IPS-18c (cell line): ENCODE results near the gene CHSY1.

ENCODE experiments used
- H3K4me3 ChIP-seq: 2 replicates; pipeline ENCODE4 v1.7.0; 2013; ENCODE audit warnings: low read depth, mild to moderate bottlenecking, low read length, moderate library complexity; ENCODE audit not compliant: insufficient read depth
- H3K9me3 ChIP-seq: one replicate; pipeline ENCODE4 v1.6.1; 2013; ENCODE audit warnings: mild to moderate bottlenecking, low read length, moderate library complexity; ENCODE audit not compliant: control insufficient read depth, insufficient read depth

Gene CHSY1

DNA sequence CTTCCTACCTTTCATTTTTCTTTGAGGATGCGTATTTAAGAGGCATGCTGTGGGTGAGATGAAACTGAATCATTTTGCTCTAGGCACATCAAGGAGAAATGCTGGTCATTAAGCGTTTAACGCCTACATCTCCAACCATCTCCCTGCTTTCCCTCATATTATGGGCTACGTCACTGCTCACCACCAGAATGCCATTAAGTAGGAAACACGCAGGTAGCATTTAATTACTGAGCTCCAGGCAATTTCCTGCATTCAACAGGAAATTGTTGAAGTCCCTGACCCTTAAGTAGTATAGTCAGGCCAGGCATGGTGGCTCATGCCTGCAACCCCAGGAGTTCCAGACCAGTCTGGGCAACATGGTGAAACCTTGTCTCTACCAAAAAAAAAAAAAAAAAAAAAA, 66.1 kb downstream of the CHSY1 start:
- Histone ChIP-seq H3K9me3 (no peaks in the 10 kb centered on the region), H3K4me3 (no peak overlapping the region)

DNA sequence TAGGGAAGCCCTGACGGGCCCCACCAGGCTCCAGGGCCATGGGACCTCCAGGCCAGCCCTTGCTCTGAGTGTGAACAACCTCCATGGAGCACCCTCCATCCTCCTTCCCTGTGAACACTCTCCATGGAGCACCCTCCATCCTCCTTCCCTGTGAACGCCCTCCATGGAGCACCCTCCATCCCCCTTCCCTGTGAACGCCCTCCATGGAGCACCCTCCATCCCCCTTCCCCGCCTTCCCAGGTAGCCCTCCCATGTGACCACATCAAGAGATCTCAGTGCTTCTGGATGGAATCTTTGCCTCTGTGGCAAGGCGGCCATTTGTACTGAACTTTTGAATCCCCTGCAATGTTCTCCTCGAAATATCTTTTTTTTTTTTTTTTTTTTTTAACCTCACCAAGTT, 66.5 kb downstream of the CHSY1 start:
- no peak overlapping the region for H3K4me3 ChIP-seq
- no peaks in the 10 kb centered on the region for H3K9me3 ChIP-seq

DNA sequence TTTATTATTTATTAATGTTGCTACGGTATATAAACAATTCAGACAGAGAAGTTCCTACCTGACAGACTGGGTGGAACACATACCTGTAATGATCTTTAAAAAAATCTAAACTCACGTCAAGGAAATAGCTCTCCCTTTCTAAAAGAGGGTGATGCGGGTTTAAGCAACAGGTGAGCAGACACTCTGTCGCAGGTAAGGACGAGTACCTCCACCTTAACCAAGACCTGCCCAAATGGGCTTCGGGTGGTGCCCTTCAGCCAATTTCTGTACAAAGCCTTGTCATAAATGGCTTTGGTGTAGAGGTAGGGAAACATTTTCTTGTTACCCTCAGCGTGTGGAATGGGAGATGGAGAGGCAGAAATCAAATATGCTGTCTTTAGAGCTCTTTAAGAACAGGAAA, 67.0 kb downstream of the CHSY1 start:
- Histone ChIP-seq H3K4me3 (no peak overlapping the region), H3K9me3 (no peaks in the 10 kb centered on the region)

DNA sequence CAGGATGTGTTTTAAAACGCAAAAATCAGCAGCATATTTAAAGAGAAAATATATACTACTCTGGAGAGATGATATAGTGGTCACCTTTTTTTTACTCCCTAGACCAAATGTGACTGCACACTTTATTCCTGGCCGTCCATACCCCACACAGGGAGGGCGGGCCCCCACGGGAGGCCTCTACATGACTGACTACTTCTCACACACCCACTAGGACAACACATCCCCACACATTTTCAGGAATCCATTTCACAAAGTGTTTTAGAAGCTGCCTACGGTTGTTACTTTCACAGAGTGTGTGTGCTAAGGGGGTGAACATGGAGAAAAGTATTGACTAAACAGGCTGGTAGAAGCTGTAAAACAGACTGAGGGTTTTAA, 67.9 kb downstream of the CHSY1 start:
- Histone ChIP-seq H3K4me3 (no peak overlapping the region), H3K9me3 (no peaks in the 10 kb centered on the region)

DNA sequence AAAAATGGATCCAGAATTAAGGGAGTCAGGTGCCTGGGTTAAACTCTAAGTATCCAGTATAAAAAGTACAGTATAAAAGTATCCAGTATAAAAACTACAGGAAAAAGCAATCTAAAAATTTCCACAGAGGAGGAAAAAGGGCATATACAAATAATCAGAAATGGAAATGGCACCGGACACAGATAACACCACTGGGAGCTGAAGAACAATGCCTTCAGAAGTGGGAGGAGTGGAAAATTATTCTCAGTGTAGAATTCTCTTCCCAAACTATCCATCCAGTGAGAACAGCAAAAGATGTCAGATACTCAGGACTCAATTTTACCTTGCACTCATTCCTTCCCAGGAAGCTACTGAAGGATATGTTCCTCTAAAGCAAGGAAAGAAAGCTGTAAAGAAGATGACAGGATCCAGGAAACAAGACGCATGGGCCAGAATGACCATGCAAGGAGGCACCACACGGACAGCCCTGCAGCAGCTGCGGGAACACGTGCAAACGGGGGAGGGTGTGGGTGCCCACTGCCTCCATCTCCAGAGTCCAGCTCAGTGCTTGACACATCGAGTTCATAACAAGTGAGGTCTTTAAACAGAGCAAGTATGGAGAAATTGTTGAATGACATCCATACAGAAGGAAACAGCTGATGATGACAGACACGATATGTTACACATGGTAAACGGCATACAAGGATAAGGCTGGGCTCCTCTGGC, 68.5 kb downstream of the CHSY1 start:
- H3K9me3 ChIP-seq, result no peaks in the 10 kb centered on the region

DNA sequence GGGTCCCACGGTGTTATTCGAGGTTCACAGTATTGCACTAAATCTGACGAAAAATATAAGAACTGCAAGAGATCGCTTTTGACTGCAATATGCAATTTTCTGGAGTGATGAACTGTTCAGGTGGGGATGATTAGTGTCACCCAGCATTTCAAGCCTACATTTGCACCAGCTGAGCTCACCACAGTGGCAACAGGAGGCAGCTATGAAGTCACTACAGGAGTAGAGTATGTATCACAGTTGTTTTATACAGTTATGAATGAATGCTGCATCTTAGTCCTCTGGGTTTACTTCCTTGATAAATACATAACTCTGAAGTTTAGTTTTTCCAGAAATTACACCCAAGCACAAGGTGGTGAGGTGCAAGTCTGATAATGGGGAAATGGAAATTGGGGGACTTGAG, 69.6 kb downstream of the CHSY1 start:
- Histone ChIP-seq H3K9me3 (no peaks in the 10 kb centered on the region), H3K4me3 (no peak overlapping the region)

More for the DNA sequence above, 68.5 kb downstream of the CHSY1 start:
- H3K4me3 ChIP-seq, result no peak overlapping the region

DNA sequence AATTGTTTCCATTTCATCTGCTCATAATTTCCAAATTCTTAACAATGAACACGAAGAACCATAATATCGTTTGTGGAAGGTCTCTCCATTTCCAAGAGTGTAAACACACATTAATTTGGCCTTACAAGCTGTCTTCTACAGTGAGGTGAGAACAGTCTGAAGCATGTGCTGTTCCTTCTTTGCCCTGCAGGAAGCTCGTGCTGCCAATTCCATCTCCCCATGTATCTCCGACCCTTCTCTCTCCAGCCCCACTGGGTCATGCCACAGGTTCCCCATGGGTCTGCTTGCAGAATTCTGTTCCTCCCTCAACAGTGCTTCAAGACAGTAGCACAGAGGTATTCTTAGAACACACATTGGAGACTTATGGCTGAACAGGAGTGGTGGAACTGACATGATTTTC, 70.5 kb downstream of the CHSY1 start:
- no peak overlapping the region for H3K4me3 ChIP-seq
- H3K9me3 ChIP-seq, result no peaks in the 10 kb centered on the region

DNA sequence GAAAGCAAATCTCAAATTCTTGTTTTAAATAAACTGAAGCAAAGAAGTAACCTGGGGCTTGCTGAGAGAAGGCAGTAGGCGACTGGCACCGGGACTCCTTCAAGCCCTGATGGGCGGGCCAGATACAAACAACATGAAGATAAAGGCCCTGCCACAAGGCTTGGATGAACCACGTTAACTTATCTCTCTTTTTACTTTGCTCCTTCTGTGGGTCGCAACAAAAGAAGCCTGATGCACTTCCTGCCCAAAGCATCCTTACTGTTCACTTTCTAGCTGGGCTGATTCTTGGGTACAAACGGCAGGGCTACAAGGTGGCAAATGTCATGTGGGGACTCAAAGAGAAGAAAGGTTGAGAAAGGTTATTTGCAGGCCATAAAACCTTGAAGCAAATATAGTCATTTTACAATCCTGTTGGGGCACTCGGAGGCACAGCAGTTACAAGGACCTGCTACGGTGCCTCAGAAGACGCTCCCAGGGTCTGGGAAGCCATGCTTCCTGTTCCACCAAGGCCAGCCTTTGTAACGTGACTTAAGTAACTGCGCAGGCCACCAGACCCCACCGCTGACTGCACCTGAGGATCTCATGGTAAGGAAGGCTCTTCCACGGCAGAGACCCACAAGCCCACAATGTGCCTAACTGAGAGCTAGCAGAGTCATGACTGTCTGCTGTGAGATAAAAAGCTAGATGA, 71.1 kb downstream of the CHSY1 start:
- no peaks in the 10 kb centered on the region for H3K9me3 ChIP-seq
- H3K4me3 ChIP-seq, result no peak overlapping the region

DNA sequence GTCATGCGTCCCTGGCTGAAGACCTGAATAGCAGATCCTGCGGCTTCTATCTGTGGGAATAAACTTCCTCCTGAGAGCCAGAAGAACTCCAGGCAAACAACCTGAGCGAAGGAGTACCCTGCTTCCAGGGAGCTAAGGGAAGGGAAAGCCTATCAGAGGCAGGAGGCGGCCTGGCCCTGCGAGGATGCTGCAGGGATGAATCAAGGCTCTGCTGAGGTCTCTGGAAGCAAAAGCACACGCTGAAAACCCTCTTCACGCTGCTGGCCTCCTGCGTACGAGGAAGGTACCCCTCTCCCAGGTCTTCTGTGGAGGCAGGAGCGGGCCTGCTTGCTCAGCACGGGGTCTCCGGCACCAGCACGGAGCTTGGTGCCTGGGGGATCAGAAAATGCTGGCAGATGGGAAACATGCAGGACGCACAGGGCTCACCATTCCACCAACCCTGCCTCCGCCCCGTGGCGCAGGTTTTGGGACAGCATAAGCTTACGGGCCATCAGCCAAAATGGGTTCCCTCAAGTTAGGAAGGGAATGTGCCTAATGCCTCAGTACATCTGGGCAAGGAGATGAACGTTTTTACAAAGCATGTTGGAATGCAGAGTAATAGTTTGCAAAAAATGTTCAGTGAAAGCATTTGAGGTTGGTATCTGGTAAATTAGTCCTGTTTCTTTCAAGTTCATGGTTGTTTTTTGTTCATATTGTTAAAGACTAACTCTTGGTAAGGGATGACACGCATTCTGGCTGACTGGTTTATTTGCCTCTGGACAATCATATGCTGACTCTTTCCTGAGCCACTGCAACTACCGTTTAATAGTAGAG, 72.3 kb downstream of the CHSY1 start:
- Histone ChIP-seq H3K9me3 (no peaks in the 10 kb centered on the region), H3K4me3 (no peak overlapping the region)

DNA sequence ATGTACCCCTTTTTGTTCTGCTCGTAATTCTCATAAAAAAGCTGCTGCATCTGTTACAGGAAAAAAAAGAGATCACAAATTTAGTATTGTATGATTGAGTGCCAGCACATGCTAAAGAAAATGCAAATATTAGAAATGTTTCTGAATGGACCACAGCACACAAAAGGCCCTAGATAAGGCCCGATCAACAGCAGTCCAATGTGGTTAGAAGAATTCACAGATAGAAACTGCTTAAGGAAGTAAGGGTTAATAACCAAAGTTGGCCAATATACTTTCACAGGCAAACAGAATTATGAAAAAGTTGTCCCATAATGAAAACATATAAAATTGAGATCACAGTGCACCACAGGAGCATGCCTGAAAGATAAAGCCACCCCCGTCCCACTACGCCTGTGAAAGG, 72.9 kb downstream of the CHSY1 start:
- Histone ChIP-seq H3K4me3 (no peak overlapping the region), H3K9me3 (no peaks in the 10 kb centered on the region)

DNA sequence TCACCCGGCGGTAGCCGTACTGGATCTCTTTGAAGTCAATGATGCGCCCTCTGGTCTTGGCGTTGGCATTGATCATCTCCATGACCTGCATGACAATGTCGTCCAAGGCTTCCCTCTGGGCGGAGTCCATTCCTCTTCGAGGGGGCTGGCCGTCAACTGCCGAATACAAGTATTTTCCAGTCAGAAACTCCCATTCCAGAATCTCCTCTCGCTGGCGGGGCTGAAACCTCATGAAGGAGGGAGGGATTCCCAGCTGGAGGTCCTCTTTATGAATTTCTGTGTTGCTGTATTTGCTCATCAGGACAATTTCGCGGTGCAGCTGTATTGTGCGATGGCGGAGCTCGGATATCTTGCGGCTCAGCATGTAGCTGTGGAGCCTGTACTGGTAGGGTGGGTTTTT, 73.4 kb downstream of the CHSY1 start:
- H3K4me3 ChIP-seq, result no peak overlapping the region
- H3K9me3 ChIP-seq, result no peaks in the 10 kb centered on the region

DNA sequence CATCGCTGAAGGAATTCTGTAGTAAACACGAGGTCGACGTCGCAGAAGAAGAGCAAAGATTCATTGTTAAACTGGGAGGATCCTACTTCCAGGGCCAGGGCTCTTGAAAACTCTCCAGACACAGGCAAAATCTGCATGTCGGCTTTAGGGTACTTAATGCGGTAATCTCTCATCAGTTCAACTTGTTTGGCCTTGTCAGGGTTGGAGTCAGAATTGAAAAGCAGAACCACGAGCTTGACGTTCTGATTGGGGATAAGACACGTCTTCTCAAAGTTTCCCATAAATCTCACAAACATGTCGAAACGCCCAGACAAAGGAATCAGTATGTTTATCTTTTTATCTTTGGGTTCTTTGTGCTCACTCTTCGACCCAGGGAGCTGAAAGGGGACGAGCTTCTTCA, 74.0 kb downstream of the CHSY1 start:
- Histone ChIP-seq H3K4me3 (no peak overlapping the region), H3K9me3 (no peaks in the 10 kb centered on the region)

DNA sequence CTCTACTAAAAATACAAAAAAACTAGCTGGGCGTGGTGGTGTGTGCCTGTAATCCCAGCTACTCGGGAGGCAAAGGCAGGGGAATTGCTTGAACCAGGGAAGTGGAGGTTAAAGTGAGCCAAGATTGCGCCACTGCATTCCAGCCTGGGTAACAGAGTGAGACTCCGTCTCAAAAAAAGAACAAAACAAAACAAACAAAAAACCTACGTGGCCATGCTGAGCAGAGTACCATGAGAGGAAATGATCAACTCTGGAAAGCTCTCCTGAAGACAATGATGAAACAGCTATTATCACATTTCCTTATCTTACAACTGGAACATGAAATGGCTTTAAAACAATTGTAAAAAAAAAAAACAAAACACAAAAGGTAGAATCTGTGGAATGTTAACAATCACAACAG, 75.2 kb downstream of the CHSY1 start:
- H3K9me3 ChIP-seq, result no peaks in the 10 kb centered on the region
- H3K4me3 ChIP-seq, result no peak overlapping the region

DNA sequence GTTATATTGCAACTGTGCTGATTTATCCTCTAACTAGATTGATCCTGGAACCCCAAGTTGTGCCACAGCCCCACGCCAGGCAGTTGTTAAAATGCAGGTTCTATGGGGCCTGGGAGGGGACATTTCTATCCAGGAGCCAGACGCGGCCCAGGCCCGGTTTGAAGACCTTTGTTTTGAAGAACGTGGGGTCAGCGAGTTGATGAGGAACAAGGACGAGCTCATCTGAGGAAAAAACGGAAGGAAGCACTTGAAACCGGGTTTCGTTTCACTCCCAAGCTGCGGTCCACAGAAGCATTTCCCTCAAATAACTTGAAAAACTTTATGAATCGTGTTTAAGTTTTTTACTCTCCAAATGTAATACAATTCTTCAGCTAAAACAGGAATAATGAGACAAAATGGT, 76.4 kb downstream of the CHSY1 start:
- peaks cover 2% of the 10 kb centered on the region for H3K9me3 ChIP-seq
- H3K4me3 ChIP-seq, result no peak overlapping the region

DNA sequence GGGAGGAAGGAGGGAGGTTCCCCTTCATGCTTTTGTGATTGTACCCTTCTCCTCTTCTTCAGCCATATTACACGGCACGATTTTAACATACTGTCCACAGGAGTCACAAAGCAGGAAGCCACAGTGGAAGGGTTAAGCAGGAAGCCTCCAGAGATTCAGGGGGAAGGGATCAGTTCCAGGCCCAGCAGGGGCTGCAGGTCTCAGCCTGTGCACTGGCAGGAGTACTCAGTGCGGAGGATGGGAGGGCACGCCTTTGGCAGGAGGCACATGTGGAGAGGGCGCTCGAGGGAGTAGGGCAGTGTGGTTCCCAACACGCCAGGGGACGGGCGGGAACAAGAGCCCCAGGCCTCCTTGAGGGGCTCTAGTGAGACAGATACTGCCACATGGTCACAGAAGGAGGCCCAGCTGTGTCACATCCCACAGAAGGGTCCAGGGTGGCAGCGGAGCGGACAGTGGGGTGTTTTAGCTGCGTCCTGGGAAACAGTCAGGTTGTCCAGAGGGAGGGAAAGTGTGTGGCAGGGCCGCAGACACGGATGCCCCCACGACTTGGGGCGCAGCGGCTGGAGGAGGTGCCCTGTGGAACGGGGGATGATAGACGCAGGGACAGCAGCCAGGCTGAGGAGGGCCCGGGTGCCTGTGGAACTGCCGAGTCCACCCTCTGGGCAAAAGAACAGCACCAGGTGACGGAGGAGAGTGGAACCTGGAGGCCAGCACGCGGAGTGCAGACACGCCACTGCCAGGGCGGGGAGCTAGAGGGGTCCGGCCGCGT, 77.5 kb downstream of the CHSY1 start:
- Histone ChIP-seq H3K4me3 (no peak overlapping the region), H3K9me3 (peaks cover 2% of the 10 kb centered on the region)

DNA sequence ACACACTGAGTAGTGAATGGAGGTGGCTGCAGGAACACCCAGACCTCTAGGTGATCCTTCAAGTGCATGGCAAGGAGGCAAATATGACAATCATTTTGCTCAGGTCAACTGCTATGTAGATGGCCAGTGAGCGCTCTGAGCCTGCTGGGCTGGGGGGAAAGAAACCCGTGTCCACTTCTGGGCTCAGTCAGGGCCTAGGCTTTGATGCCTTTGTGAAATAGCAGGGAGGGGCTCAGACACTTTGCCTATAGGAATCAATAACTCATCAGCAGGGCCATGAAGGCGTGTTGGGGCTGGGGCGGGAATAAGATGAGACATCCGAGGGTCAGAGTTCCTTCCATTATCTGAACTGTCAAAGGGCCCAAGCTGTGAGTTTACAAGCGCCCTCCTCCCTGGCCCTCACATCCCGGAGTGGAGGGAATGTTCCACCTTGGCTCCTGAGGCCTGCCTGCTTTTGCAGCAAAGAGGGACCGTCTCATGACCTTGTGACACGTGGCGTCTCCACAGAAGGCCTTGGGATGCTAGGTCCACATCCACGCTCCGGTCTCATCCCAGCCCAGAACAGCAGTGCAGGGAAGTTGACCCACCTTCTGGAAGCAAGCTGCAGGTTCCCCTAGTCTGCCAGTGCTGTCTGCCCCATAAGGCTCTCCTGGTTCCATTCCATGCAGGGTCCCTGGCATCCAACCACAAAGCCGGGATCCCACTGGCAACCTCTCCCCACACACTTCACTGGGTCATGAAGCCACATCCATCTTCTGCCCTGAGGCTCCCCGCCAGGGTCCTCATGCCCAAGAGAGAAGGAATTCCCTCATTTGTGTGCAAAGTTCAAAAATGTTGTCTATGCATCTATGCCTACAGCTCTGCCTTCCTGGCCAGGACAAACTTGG, 78.4 kb downstream of the CHSY1 start:
- peaks cover 2% of the 10 kb centered on the region for H3K9me3 ChIP-seq

More for the DNA sequence above, 78.4 kb downstream of the CHSY1 start:
- no peak overlapping the region for H3K4me3 ChIP-seq
